ENCODE measurements around the gene SMKR1. TPM values are rescaled to one million over a fixed set of nuclear protein-coding genes. Genes with fewer than 3 reads are reported as not detected.
A peak's percentile ranks its signal among the peaks of the same experiment; 100 is the strongest.

SMKR1 gene
- total RNA-seq, 1 experiment from 2014 or later, result 0.87 TPM

GRCh38 chr7:129519464-129519863 lies 17.1 kb downstream of the SMKR1 start:
- no peak overlapping the region for H2AFZ ChIP-seq (ENCODE audit: low read length)
- H3K18ac ChIP-seq (ENCODE audit: insufficient read length, low read depth, low read length), result no peak overlapping the region
- peaks cover 20% of the 10 kb centered on the region for H3K27me3 Mint-ChIP-seq (ENCODE audit: low read depth)
- TF ChIP-seq, protein P1, sequence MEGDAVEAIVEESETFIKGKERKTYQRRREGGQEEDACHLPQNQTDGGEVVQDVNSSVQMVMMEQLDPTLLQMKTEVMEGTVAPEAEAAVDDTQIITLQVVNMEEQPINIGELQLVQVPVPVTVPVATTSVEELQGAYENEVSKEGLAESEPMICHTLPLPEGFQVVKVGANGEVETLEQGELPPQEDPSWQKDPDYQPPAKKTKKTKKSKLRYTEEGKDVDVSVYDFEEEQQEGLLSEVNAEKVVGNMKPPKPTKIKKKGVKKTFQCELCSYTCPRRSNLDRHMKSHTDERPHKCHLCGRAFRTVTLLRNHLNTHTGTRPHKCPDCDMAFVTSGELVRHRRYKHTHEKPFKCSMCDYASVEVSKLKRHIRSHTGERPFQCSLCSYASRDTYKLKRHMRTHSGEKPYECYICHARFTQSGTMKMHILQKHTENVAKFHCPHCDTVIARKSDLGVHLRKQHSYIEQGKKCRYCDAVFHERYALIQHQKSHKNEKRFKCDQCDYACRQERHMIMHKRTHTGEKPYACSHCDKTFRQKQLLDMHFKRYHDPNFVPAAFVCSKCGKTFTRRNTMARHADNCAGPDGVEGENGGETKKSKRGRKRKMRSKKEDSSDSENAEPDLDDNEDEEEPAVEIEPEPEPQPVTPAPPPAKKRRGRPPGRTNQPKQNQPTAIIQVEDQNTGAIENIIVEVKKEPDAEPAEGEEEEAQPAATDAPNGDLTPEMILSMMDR (conservative IDR thresholded peaks at IDR 0.05), result no peak
- H2BK20ac ChIP-seq (ENCODE audit: low read depth, low read length, poor library complexity, severe bottlenecking), result no peak overlapping the region
- no peaks in the 10 kb centered on the region for H4K20me1 ChIP-seq (ENCODE audit: control insufficient read depth, insufficient read depth, insufficient read length)
- H2AK5ac ChIP-seq (ENCODE audit: insufficient read length, low read length), result no peak overlapping the region
- no peak overlapping the region for H4K91ac ChIP-seq (ENCODE audit: insufficient read length, low read depth, low read length)
- peaks cover 3% of the 10 kb centered on the region; the same call in 1 of the 2 replicates for H3K4me1 ChIP-seq (ENCODE audit: insufficient read depth, low read length)
- no peaks in the 10 kb centered on the region for H3K79me1 ChIP-seq (ENCODE audit: insufficient read depth, low read depth, low read length, poor library complexity, severe bottlenecking)
- H3K4me2 ChIP-seq (ENCODE audit: insufficient read depth, insufficient read length, low read length), result no peak overlapping the region
- no peak overlapping the region for H2BK5ac ChIP-seq (ENCODE audit: insufficient read length, low read length)
- no peak overlapping the region for H2BK15ac ChIP-seq (ENCODE audit: low read depth, low read length)
- DNase-seq, result peak; percentile 52
- H3T11ph ChIP-seq (ENCODE audit: low read length), result no peak overlapping the region
- no peaks in the 10 kb centered on the region; a peak in 1 of 5 replicates for H3K9me3 Mint-ChIP-seq
- H3K4ac ChIP-seq (ENCODE audit: low read depth, low read length), result no peak overlapping the region
- no CpG with 5 or more reads among the region's 5 CpGs for WGBS (ENCODE audit: extremely low coverage, insufficient read length, low lambda C conversion rate)
- H3K23ac ChIP-seq (ENCODE audit: insufficient read length, low read depth, low read length), result no peak overlapping the region
- H3K27ac Mint-ChIP-seq, result peak overlapping the region in 2 of 3 experiments; percentile 16 to 78; a peak in 4 of 7 replicates
- no peaks in the 10 kb centered on the region for H3K23me2 ChIP-seq (ENCODE audit: insufficient read length, low read depth, low read length, poor library complexity, severe bottlenecking)
- no peak overlapping the region for H3K56ac ChIP-seq (ENCODE audit: insufficient read length, low read depth, low read length)
- no peak overlapping the region for H4K5ac ChIP-seq (ENCODE audit: insufficient read length, low read depth, low read length)
- H3K79me2 ChIP-seq (ENCODE audit: insufficient read depth, low read length), result no peaks in the 10 kb centered on the region
- no peaks in the 10 kb centered on the region for H3K27me3 ChIP-seq (ENCODE audit: insufficient read depth, low read length)
- no peaks in the 10 kb centered on the region; a peak in 1 of 7 replicates for H3K36me3 Mint-ChIP-seq (ENCODE audit: insufficient read depth in 1 of 3, low read depth in 3 of 3)
- H3K27ac ChIP-seq (ENCODE audit: insufficient read length, low read depth, low read length), result no peak overlapping the region
- H3K4me3 Mint-ChIP-seq, result peak overlapping the region in 1 of 2 experiments; percentile 5; a peak in 1 of 5 replicates
- peaks cover 40 to 47% of the 10 kb centered on the region in 2 experiments for H3K4me1 Mint-ChIP-seq
- no peaks in the 10 kb centered on the region for H3K9me3 ChIP-seq (ENCODE audit: control insufficient read depth, low read depth, low read length)
- H2BK120ac ChIP-seq (ENCODE audit: low read depth, low read length, poor library complexity, severe bottlenecking), result no peak overlapping the region
- H3K9ac ChIP-seq (ENCODE audit: extremely low read depth, insufficient read length, low read length), result no peak overlapping the region
- no peak overlapping the region for H3K14ac ChIP-seq (ENCODE audit: insufficient read depth, low read length)
- no peak overlapping the region for H4K8ac ChIP-seq (replicated peaks; ENCODE audit: insufficient read length, low read depth, low read length)
- no peak overlapping the region for H2BK12ac ChIP-seq (ENCODE audit: insufficient read length, low read depth, low read length)
